Stomach (tissue), 9 donors: ENCODE data around the gene RAI1. TPM values are rescaled to one million over a fixed set of nuclear protein-coding genes. Genes with fewer than 3 reads are reported as not detected.
A peak's percentile ranks its signal among the peaks of the same experiment; 100 is the strongest.

Source experiments
- DNase-seq, 2 donors: peaks; one replicate each; pipeline versions ENCODE4 v3.0.0 to v3.0.0-alpha.2; 2013 to 2019
- H3K27ac ChIP-seq, 5 donors: fragments of 200-600 bp in 4 of 5; sonication (generic) in 4 of 5; one replicate each; pipeline ENCODE4 v1.5.1; 2013 to 2019; ENCODE audit warnings: mild to moderate bottlenecking in 1 of 5, moderate library complexity in 1 of 5
- H3K27me3 ChIP-seq, 3 donors: fragments of 200-600 bp; sonication (generic); one replicate each; pipeline ENCODE4 v1.5.1; 2017 to 2019; ENCODE audit warnings: mixed run types in 1 of 3
- H3K36me3 ChIP-seq, 4 donors: fragments of 200-600 bp; sonication (generic); 1 replicate in 3 of 4; 2 replicates in 1 of 4; pipeline ENCODE4 v1.5.1; 2016 to 2019
- H3K4me1 ChIP-seq, 4 donors: fragments of 200-600 bp; sonication (generic); one replicate each; pipeline ENCODE4 v1.5.1; 2016 to 2019
- H3K4me3 ChIP-seq, 4 donors: fragments of 200-600 bp; sonication (generic) in 3 of 4; one replicate each; pipeline ENCODE4 v1.5.1; 2016 to 2019; ENCODE audit warnings: mild to moderate bottlenecking in 1 of 4
- H3K9me3 ChIP-seq, 4 donors: fragments of 200-600 bp; sonication (generic); one replicate each; pipeline ENCODE4 v1.5.1; 2016 to 2019
- CTCF ChIP-seq, 7 experiments: fragments of 450-650 bp in 4 of 7; fragments of 200-600 bp in 3 of 7; sonication (generic) in 3 of 7; IDR thresholded peaks; one replicate each; pipeline ENCODE4 v1.5.1; 2016 to 2019; ENCODE audit warnings: antibody characterized with exemption in 7 of 7, control low read depth in 2 of 7, mild to moderate bottlenecking in 1 of 7
- EP300 ChIP-seq: sonication (generic); formaldehyde crosslinking; IDR thresholded peaks from one replicate; pipeline ENCODE4 v1.6.1; 2017; ENCODE audit warnings: antibody characterized with exemption
- POLR2A ChIP-seq, 4 donors: fragments of 450-650 bp; IDR thresholded peaks; one replicate each; pipeline ENCODE4 v1.6.1; 2016; ENCODE audit warnings: antibody characterized with exemption in 4 of 4, control low read depth in 2 of 4, mild to moderate bottlenecking in 1 of 4, moderate library complexity in 1 of 4
- POLR2AphosphoS5 ChIP-seq, 3 donors: sonication (generic); formaldehyde crosslinking; IDR thresholded peaks; one replicate each; pipeline ENCODE4 v1.6.1; 2016; ENCODE audit warnings: antibody characterized with exemption in 3 of 3
- WGBS, 5 donors: extraction: QIAGEN DNeasy Blood & Tissue Kit in 3 of 5; methylation state at CpG; one replicate each; pipeline versions ENCODE4 v1.1.5 to v1.1.7; 2013 to 2018; 5-methylcytosine and 5-hydroxymethylcytosine counted together
- intact Hi-C: fragments of 100-400 bp; cut with DNase I; formaldehyde crosslinking; loops from one replicate; pipeline ENCODE4 v1.15.1; 2023; ENCODE audit warnings: low total_unique reads
- polyA plus RNA-seq, 3 donors: library from polyadenylated mRNA; stranded (reverse); fragments of 200-250 nt; gene quantifications; one replicate each; pipeline ENCODE4 v1.2.3, GENCODE V29; 2013
- total RNA-seq, 5 donors: library from RNA; depleted of rRNA; stranded (reverse); fragments of >200 nt; gene quantifications; one replicate each; pipeline versions ENCODE4 v1.1.0 to v1.2.3, GENCODE V29; 2014 to 2016
- donor health status: healthy with polysubstance abuse.
- donor health status: Bipolar disorder and iron deficiency.
- donor health status: healthy.

Gene RAI1
- total and polyA plus RNA-seq, 8 donors: 4.6 to 94.5 (median 28.3) TPM

GRCh38 chr17:17819111-17819510 is 137.9 kb downstream of the RAI1 start:
- H3K36me3 ChIP-seq: peaks cover 52 to 62% (median 60%) of the 10 kb centered on the region in 4 donors
- intact Hi-C loops: no loop called here
- TF ChIP-seq CTCF (IDR thresholded peaks at IDR 0.05) (no peak), EP300 (no peak)
- no peak for DNase-seq
- 68 to 87% (median 73%) methylated on average over 2 to 12 of the region's 12 CpGs for WGBS, 5 donors
- H3K27ac ChIP-seq: peak overlapping the region in 2 of 5 donors; percentile 50 to 54
- no peak overlapping the region for H3K4me3 ChIP-seq
- peaks cover 51 to 80% (median 70%) of the 10 kb centered on the region in 4 donors for H3K4me1 ChIP-seq
- H3K9me3 ChIP-seq: no peaks in the 10 kb centered on the region
- no peaks in the 10 kb centered on the region for H3K27me3 ChIP-seq

- peak; percentile 70 to 81 for DNase-seq
- no peak for TF ChIP-seq POLR2A (IDR thresholded peaks at IDR 0.05)
- no peak for TF ChIP-seq EP300
- peak in 1 of 3 donors; percentile 27 for TF ChIP-seq POLR2AphosphoS5 (IDR thresholded peaks at IDR 0.05)
- no peak for TF ChIP-seq CTCF (IDR thresholded peaks at IDR 0.05)
- peaks cover 55 to 81% (median 73%) of the 10 kb centered on the region in 4 donors for H3K4me1 ChIP-seq
- intact Hi-C loops: no loop called here
- WGBS, 5 donors: 52 to 85% (median 61%) methylated on average over 8 to 12 of the region's 12 CpGs
- no peaks in the 10 kb centered on the region for H3K27me3 ChIP-seq
- no peaks in the 10 kb centered on the region for H3K9me3 ChIP-seq
- peak overlapping the region in 2 of 5 donors; percentile 50 to 54 for H3K27ac ChIP-seq
- peaks cover 47 to 58% (median 55%) of the 10 kb centered on the region in 4 donors for H3K36me3 ChIP-seq
- H3K4me3 ChIP-seq: no peak overlapping the region
Observed at GRCh38 chr17:17819561-17819995, 138.3 kb downstream of the RAI1 start.

GRCh38 chr17:17820046-17820445 is 138.8 kb downstream of the RAI1 start:
- Histone ChIP-seq H3K4me1 (peaks cover 60 to 81% (median 75%) of the 10 kb centered on the region in 4 donors), H3K27me3 (no peaks in the 10 kb centered on the region), H3K36me3 (peaks cover 42 to 53% (median 51%) of the 10 kb centered on the region in 4 donors), H3K9me3 (no peaks in the 10 kb centered on the region), H3K27ac (peak overlapping the region in 2 of 5 donors; percentile 44 to 50), H3K4me3 (peak overlapping the region in 1 of 4 donors; percentile 50)
- intact Hi-C loops: no loop called here
- no peak for DNase-seq
- TF ChIP-seq CTCF (IDR thresholded peaks at IDR 0.05): no peak
- no peak for TF ChIP-seq POLR2AphosphoS5 (IDR thresholded peaks at IDR 0.05)
- no peak for TF ChIP-seq POLR2A (IDR thresholded peaks at IDR 0.05)
- TF ChIP-seq EP300: no peak
- WGBS, 5 donors: 79 to 90% (median 85%) methylated on average over 8 to 10 of the region's 10 CpGs

- H3K27ac ChIP-seq: peak overlapping the region in 2 of 5 donors; percentile 44 to 87
Observed at GRCh38 chr17:17820463-17821158, 139.4 kb downstream of the RAI1 start.

More at GRCh38 chr17:17820463-17821158, 139.4 kb downstream of the RAI1 start:
- Histone ChIP-seq H3K36me3 (peaks cover 38 to 47% (median 45%) of the 10 kb centered on the region in 4 donors), H3K4me3 (peak overlapping the region in 1 of 4 donors; percentile 50), H3K9me3 (no peaks in the 10 kb centered on the region), H3K27me3 (no peaks in the 10 kb centered on the region), H3K4me1 (peaks cover 66 to 81% (median 78%) of the 10 kb centered on the region in 4 donors)
- no peak for DNase-seq
- WGBS, 5 donors: 47 to 75% (median 49%) methylated on average over 5 to 7 of the region's 7 CpGs
- TF ChIP-seq CTCF (IDR thresholded peaks at IDR 0.05) (no peak), POLR2AphosphoS5 (IDR thresholded peaks at IDR 0.05) (no peak), POLR2A (IDR thresholded peaks at IDR 0.05) (no peak)
- intact Hi-C loops: no loop called here
